ENCODE data around the gene ANKFN1. TPM values are rescaled to one million over a fixed set of nuclear protein-coding genes. Genes with fewer than 3 reads are reported as not detected.
"Not testable (repeated sequence)": the region's sequence is repeated elsewhere in the genome, so short reads cannot be mapped to it uniquely, and the experiment has no call there.

The ANKFN1 gene
- total RNA-seq, 1 experiment from 2014 or later: not detected

DNA sequence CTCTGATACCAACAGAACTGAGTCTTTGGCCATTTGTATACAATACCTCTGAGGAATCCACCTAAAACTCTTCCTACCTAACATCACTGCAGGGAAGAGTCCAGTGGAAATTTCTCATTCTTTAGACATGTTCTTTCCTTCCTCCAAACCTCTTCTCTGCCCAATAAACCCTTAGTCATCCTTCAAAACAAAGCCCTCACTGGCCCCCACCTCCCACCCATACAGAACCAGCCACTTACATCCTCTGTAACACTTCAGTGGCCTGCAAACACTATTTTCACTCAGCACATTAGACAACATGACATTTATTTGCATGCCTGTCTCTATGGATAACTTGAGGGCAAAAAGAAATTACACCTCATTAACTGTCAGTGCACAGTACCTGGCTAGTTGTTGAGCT lies 239.9 kb downstream of the ANKFN1 start:
- no peak for DNase-seq (ENCODE audit: low spot score)
- in situ Hi-C loops (cut with HindIII; ENCODE audit: low sequenced_read_pairs): no loop called here

DNA sequence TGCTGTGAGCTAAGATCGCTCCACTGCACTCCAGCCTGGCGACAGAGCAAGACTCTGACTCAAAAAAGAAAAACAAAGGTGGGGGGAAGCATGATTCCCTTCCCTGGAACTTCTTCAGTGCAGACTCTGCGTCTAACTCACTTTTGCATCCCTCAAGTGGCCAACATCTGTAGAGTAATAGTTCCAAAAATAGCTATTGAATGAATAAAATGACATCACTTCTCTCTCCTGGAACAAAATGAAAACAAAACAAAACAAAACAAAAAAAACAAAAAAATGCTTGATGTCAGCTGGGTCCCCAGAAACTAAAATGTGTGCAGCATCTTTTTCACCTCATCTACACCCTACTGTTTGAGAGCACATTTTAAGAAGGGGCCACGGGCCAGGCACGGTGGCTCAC lies 242.5 kb downstream of the ANKFN1 start:
- DNase-seq (ENCODE audit: low spot score): no peak
- in situ Hi-C loops (cut with HindIII; ENCODE audit: low sequenced_read_pairs): no loop called here

DNA sequence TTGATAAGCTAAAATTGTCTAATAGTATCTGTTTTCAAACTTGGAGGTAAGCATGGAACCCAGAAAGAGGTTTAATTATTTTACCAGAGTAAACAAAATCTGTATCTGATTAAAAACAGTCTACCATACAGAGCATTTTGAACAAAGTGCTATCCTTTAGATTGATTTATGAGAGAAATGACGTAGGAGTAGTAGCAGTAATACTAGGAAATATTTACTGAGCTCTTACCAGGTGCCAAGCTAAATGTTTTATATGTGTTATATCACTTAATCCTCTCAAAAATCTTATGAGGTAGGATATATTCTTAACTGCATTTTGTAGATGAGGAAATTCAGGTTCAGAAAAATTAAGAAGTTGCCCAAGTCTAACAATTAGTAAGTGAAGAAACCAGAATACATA lies 253.8 kb downstream of the ANKFN1 start:
- DNase-seq (ENCODE audit: low spot score): no peak
- in situ Hi-C loops (cut with HindIII; ENCODE audit: low sequenced_read_pairs): no loop called here

DNA sequence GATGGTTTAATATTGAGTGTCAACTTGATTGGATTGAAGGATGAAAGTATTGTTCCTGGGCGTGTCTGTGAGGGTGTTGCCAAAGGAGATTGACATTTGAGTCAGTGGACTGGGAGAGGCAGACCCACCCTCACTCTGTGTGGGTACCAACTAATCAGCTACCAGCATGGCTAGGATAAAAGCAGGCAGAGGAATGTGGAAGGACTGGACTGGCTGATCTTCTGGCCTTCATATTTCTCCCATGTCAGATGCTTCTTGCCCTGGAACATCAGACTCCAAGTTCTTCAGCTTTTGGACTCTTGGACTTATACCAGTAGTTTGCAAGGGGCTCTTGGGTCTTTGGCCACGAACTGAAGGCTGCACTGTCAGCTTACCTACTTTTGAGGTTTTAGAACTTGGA lies 259.1 kb downstream of the ANKFN1 start:
- in situ Hi-C loops (cut with HindIII; ENCODE audit: low sequenced_read_pairs); DNase-seq (ENCODE audit: low spot score): not testable (repeated sequence)

- in situ Hi-C loops (cut with HindIII; ENCODE audit: low sequenced_read_pairs): no loop called here
- no peak for DNase-seq (ENCODE audit: low spot score)
Measured at GRCh38 chr17:56416682-56417351, 263.5 kb downstream of the ANKFN1 start.

DNA sequence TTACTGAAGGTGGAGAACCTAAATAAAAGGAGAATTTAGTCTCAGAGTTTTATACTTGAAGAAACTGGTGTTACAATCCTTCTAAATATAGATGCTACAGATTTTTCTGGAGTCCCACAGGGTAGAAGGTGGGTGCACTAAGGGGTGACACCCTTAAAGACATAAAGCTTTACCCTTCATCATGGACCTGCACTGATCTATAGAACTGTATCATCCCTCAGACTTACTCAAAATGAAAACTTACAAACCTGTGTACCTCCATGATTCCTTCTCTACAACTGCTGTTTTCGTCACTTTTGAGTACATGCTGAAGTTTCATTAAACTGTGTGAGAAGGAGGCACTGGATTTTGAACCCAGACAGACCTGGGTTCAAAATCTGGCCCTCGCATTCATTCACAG lies 270.7 kb downstream of the ANKFN1 start:
- no peak for DNase-seq (ENCODE audit: low spot score)
- in situ Hi-C loops (cut with HindIII; ENCODE audit: low sequenced_read_pairs): no loop called here

DNA sequence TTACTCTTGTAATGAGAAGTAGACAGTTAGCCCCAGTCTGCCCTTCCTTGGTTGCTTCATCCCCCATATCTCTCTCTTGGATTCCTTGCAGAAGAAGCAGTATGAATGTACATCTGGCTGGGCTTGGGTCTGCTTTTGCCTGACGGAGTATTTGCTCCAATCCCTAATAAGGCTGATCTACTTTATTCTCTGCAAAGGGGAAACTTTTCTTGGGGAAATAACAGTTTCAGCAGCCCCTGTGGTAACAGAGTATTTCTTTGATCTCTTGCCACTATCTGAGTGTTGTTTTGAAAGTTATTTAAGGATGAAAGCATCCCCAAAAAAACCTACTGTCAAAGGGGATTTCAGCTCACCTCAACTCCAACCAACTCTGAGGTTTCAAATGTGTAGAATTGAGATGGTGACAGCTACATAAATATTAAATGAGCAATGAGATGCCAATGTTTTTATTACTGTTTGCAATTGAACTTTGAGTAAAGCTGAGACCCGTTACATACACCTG lies 271.3 kb downstream of the ANKFN1 start:
- in situ Hi-C loops (cut with HindIII; ENCODE audit: low sequenced_read_pairs): no loop called here
- no peak for DNase-seq (ENCODE audit: low spot score)

GRCh38 chr17:56425483-56425882 lies 272.2 kb downstream of the ANKFN1 start:
- in situ Hi-C loops (cut with HindIII; ENCODE audit: low sequenced_read_pairs): no loop called here
- no peak for DNase-seq (ENCODE audit: low spot score)

DNA sequence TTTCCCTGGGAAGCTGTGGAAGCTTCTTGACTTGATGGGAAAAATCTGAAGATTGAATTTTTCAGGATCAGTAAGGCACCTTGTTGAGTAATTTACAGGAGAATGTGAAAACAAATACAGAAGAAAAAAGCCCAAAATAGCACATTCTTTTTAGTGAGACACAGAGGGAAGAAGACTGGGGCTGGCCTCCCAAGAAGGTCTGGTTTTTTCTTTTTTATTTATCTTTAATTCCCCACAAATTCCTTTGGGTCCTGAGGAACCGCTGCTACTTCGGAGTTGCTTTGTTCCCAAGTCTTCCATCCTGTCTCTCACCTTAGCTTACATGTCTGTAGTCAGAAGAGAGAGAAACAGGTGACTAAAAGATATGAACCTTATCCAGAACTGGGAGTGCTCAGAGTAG lies 273.6 kb downstream of the ANKFN1 start:
- no peak for DNase-seq (ENCODE audit: low spot score)
- in situ Hi-C loops (cut with HindIII; ENCODE audit: low sequenced_read_pairs): no loop called here

GRCh38 chr17:56431736-56432135 lies 278.5 kb downstream of the ANKFN1 start:
- no peak for DNase-seq (ENCODE audit: low spot score)

DNA sequence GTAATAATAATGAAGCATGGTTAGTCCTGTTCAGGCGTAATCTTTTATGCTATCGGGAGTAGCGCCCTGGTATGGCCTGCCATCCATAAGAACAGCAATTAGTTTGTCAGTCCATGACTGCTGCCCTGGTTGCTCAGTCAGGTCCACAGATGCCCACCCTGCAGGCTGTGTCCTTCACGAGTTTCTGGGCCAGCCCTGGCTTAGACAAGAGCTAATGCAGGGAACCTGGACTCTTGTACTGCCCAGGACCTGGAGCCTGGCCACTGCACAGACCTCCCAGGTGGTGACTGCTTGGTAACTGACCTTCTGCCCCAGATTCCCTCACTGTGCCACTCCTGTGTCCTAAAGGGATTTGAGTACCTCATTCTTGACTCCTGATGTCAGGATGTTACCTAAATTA lies 279.2 kb downstream of the ANKFN1 start:
- in situ Hi-C loops (cut with HindIII; ENCODE audit: low sequenced_read_pairs): no loop called here
- no peak for DNase-seq (ENCODE audit: low spot score)

More at GRCh38 chr17:56431736-56432135, 278.5 kb downstream of the ANKFN1 start:
- in situ Hi-C loops (cut with HindIII; ENCODE audit: low sequenced_read_pairs): no loop called here

DNA sequence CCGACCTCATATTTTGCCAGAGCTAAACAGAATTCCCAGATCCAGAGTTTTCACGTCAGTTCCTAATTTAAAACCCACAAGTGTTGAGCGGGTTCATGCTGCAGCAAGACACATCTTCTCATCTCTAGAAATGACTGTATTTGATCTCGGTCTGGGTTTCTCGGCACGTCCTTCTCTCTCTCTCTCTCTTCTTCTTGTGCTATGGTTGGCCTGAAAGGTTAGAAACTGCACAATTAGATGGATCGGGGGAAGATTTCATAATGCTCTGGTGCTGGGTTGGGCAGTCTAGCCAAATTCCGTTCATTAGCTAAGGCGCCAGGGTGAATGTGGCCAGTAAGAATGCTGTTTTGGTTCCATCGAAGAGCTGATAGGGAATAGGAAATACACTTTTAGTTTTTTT lies 281.3 kb downstream of the ANKFN1 start:
- no peak for DNase-seq (ENCODE audit: low spot score)
- in situ Hi-C loops (cut with HindIII; ENCODE audit: low sequenced_read_pairs): no loop called here

- DNase-seq (ENCODE audit: low spot score): no peak
Measured at GRCh38 chr17:56436142-56436541, 282.9 kb downstream of the ANKFN1 start.

DNA sequence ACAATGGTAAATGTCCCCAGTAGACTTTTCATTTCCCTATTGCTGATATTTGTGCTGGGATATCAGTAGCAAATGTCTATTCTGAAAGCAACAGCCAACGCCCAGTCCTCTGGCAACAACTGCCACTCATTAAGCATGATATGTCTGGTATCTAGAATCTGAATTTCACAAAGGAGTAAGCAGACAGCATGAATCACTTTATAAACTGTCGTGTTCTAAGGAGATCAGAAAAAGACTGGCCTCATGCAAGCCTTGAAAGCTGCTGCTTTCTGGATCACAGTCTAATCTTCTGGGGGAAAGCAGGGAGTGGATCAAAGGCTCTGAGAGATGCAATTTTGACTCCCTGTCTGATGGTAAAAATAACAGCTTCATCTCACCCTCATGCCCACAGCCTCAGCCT lies 287.1 kb downstream of the ANKFN1 start:
- in situ Hi-C loops (cut with HindIII; ENCODE audit: low sequenced_read_pairs): no loop called here
- no peak for DNase-seq (ENCODE audit: low spot score)

More at GRCh38 chr17:56436142-56436541, 282.9 kb downstream of the ANKFN1 start:
- in situ Hi-C loops (cut with HindIII; ENCODE audit: low sequenced_read_pairs): no loop called here

DNA sequence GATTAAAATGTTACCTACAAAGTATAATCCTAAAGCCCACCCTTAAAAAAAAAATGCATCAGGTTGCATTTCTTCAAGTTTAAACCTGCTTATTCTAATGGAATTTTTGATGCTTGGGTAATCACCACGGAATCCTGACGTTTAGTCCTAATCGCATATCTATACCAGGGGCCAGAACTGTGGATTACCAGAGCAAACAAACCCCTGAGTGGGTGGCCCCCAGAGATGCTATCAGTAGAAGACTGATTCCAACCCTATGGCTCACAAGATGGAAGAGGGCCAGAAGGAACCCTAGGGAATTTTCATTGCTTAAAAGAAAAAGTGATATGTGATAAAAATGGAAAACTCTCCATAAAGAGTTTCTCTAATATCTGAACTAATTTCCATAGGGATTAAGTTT lies 288.0 kb downstream of the ANKFN1 start:
- in situ Hi-C loops (cut with HindIII; ENCODE audit: low sequenced_read_pairs): no loop called here

DNA sequence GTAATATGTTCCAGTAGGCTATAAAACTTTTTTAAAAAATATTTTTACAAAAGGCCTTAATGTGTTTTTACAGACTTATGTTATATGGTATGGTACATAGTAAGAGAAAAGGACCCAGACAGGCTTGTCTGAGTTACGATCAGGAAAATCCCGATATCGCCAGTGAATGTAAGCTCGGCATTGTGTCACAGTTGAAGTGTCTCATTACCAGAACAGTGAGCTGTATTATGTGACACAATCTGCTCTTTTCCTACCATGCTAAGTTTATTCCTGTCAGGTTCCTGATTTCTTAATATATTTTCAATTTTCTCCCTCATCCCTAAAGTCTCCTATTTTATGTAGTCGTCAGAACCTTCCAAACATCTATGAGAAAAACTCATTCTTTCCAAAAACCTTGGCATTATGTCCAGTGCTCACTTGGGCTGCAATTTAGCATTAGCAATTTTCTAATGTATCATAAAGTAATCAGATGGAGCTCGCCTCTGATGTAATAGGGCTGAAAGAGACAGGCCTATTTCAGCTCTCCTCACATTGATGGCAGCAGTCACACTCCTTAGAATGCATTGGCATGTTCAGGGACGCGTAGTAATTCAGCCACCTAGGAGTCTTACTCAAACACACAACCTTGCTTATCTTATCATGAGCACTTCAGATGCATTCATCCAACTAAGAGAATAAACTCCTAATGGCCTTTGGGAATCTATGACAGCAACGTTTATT lies 292.6 kb downstream of the ANKFN1 start:
- DNase-seq (ENCODE audit: low spot score): no peak
- in situ Hi-C loops (cut with HindIII; ENCODE audit: low sequenced_read_pairs): no loop called here

More for the DNA sequence above, 288.0 kb downstream of the ANKFN1 start:
- no peak for DNase-seq (ENCODE audit: low spot score)

DNA sequence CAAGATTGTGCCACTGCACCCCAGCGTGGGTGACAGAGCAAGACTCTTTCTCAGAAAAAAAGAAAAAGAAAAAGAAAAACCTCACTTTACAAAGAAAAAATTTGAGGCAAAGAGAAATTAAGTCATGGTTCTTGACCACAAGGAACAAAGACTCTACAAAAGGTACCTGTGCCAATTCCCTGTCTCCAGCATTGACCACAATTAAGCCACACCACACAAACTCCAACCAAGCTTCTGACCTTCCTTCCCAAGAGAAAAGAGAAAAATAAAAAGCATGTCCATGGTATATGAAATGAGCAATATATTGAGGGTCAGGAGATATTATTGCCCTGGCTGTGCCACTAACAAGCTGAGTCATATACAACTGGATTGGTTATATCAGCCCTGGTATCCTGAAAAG lies 293.9 kb downstream of the ANKFN1 start:
- DNase-seq (ENCODE audit: low spot score): no peak
- in situ Hi-C loops (cut with HindIII; ENCODE audit: low sequenced_read_pairs): no loop called here

GRCh38 chr17:56448371-56448770 lies 295.1 kb downstream of the ANKFN1 start:
- in situ Hi-C loops (cut with HindIII; ENCODE audit: low sequenced_read_pairs): no loop called here
- no peak for DNase-seq (ENCODE audit: low spot score)

- no peak for DNase-seq (ENCODE audit: low spot score)
- in situ Hi-C loops (cut with HindIII; ENCODE audit: low sequenced_read_pairs): no loop called here
Measured at GRCh38 chr17:56449176-56449575, 295.9 kb downstream of the ANKFN1 start.

GRCh38 chr17:56451629-56452028 lies 298.4 kb downstream of the ANKFN1 start:
- no peak for DNase-seq (ENCODE audit: low spot score)
- in situ Hi-C loops (cut with HindIII; ENCODE audit: low sequenced_read_pairs): no loop called here

GRCh38 chr17:56452461-56452860 lies 299.2 kb downstream of the ANKFN1 start:
- no peak for DNase-seq (ENCODE audit: low spot score)
- in situ Hi-C loops (cut with HindIII; ENCODE audit: low sequenced_read_pairs): no loop called here
